Gastroesophageal sphincter (tissue), 4 donors: ENCODE results near the gene AHDC1. TPM values are rescaled to one million over a fixed set of nuclear protein-coding genes. Genes with fewer than 3 reads are reported as not detected.
A peak's percentile ranks its signal among the peaks of the same experiment; 100 is the strongest.

Experiments
- ATAC-seq: fragments of 150-250 bp; one replicate; pipeline ENCODE4 v1.9.1; 2016; ENCODE audit warnings: mild to moderate bottlenecking, moderate library complexity
- H3K27ac ChIP-seq, 4 donors: fragments of 200-600 bp; sonication (generic) in 3 of 4; 1 replicate in 3 of 4; 2 replicates in 1 of 4; pipeline ENCODE4 v1.5.1; 2016 to 2019
- H3K27me3 ChIP-seq: fragments of 200-600 bp; sonication (generic); one replicate; pipeline ENCODE4 v1.5.1; 2019
- H3K36me3 ChIP-seq, 2 donors: fragments of 200-600 bp; sonication (generic); one replicate each; pipeline ENCODE4 v1.5.1; 2019; ENCODE audit warnings: control low read depth in 1 of 2
- H3K4me1 ChIP-seq, 3 donors: fragments of 200-600 bp; sonication (generic); 1 replicate in 2 of 3; 2 replicates in 1 of 3; pipeline ENCODE4 v1.5.1; 2016 to 2019; ENCODE audit warnings: control low read depth in 2 of 3
- H3K4me3 ChIP-seq, 2 donors: fragments of 200-600 bp; sonication (generic); one replicate each; pipeline ENCODE4 v1.5.1; 2019; ENCODE audit warnings: mild to moderate bottlenecking in 1 of 2, moderate library complexity in 1 of 2
- H3K9me3 ChIP-seq, 3 donors: fragments of 200-600 bp; sonication (generic); one replicate each; pipeline ENCODE4 v1.5.1; 2017 to 2019; ENCODE audit warnings: control low read depth in 2 of 3
- EP300 ChIP-seq: sonication (generic); formaldehyde crosslinking; IDR thresholded peaks from one replicate; pipeline ENCODE4 v1.6.1; 2017; ENCODE audit warnings: antibody characterized with exemption, mild to moderate bottlenecking
- POLR2A ChIP-seq, 2 donors: fragments of 450-650 bp; IDR thresholded peaks; one replicate each; pipeline ENCODE4 v1.6.1; 2017; ENCODE audit warnings: antibody characterized with exemption in 2 of 2, mild to moderate bottlenecking in 2 of 2, moderate library complexity in 1 of 2
- POLR2AphosphoS5 ChIP-seq: sonication (generic); formaldehyde crosslinking; IDR thresholded peaks from one replicate; pipeline ENCODE4 v1.6.1; 2017; ENCODE audit warnings: antibody characterized with exemption
- WGBS, 2 donors: methylation state at CpG; one replicate each; pipeline ENCODE4 v1.1.5; 2018; ENCODE audit warnings: low coverage in 1 of 2; 5-methylcytosine and 5-hydroxymethylcytosine counted together
- total RNA-seq, 4 donors: library from RNA; depleted of rRNA; stranded (reverse); fragments of >200 nt; gene quantifications; one replicate each; pipeline ENCODE4 v1.1.0, GENCODE V29; 2016
- TF ChIP-seq, protein P1 (sequence below), 4 experiments: fragments of 200-600 bp in 2 of 4; fragments of 450-650 bp in 2 of 4; sonication (generic) in 1 of 4; IDR thresholded peaks; one replicate each; pipeline ENCODE4 v1.5.1; 2017 to 2019; ENCODE audit warnings: antibody characterized with exemption in 4 of 4, mild to moderate bottlenecking in 2 of 4, moderate library complexity in 2 of 4

The AHDC1 gene
- total RNA-seq, 4 donors from 2014 or later = 18.2 to 50.3 (median 27.7) TPM

DNA sequence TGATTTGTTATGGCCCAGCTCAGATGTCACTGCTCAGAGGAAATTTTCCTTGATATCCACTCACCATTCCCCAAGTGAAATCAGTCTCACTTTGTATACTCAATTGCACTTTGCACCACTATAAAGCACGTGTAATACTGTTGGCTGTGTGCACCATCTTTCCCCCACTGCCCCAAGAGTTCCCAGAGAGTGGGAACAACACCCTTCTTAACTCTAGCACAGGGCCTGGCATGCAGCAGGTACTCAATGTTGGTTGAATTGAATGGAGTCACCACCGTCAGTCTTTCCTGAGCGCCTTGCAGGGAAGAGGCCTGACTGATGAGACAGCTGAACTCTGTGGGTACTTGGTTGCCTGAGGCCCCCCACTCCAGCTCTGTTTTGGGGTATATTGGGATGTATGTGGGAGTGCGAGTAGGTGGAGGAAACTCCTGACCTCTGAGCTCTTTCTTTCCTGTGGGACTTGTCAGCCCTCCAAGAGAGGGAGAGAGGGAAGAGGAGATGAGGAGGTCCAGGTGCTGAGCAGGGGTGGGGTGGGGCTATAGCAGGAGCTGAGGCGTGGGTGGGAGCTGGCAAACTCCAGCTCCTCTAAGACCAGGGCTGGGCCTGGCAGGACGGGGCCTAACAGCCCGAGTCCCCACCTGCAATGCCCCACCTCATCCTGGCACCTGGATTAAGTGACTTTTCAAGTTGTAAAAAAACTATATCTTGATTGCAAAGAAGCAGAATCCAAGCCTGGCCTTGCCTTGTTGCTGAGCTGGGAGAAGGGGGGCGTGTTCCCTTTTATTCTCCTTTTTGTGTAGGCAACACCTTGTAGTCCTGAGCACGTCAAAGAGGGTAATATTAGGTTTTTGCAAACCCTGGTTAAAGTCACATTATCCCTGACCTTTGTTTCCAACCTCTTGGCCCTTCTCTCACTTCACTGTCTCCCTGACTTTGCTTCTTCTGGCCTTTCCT is 94.5 kb downstream of the AHDC1 start:
- no peak for TF ChIP-seq POLR2A (IDR thresholded peaks at IDR 0.05)
- TF ChIP-seq EP300 = no peak
- TF ChIP-seq POLR2AphosphoS5 = no peak
- TF ChIP-seq, protein P1, sequence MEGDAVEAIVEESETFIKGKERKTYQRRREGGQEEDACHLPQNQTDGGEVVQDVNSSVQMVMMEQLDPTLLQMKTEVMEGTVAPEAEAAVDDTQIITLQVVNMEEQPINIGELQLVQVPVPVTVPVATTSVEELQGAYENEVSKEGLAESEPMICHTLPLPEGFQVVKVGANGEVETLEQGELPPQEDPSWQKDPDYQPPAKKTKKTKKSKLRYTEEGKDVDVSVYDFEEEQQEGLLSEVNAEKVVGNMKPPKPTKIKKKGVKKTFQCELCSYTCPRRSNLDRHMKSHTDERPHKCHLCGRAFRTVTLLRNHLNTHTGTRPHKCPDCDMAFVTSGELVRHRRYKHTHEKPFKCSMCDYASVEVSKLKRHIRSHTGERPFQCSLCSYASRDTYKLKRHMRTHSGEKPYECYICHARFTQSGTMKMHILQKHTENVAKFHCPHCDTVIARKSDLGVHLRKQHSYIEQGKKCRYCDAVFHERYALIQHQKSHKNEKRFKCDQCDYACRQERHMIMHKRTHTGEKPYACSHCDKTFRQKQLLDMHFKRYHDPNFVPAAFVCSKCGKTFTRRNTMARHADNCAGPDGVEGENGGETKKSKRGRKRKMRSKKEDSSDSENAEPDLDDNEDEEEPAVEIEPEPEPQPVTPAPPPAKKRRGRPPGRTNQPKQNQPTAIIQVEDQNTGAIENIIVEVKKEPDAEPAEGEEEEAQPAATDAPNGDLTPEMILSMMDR (IDR thresholded peaks at IDR 0.05) = no peak
- Histone ChIP-seq H3K9me3 (no peaks in the 10 kb centered on the region), H3K27me3 (no peaks in the 10 kb centered on the region), H3K4me1 (peaks cover 0 to 31% (median 12%) of the 10 kb centered on the region in 3 donors), H3K4me3 (no peak overlapping the region), H3K27ac (no peak overlapping the region), H3K36me3 (no peaks in the 10 kb centered on the region)
- no peak for ATAC-seq
- 50 to 66% methylated on average over 3 of the region's 9 CpGs for WGBS, 2 donors

DNA sequence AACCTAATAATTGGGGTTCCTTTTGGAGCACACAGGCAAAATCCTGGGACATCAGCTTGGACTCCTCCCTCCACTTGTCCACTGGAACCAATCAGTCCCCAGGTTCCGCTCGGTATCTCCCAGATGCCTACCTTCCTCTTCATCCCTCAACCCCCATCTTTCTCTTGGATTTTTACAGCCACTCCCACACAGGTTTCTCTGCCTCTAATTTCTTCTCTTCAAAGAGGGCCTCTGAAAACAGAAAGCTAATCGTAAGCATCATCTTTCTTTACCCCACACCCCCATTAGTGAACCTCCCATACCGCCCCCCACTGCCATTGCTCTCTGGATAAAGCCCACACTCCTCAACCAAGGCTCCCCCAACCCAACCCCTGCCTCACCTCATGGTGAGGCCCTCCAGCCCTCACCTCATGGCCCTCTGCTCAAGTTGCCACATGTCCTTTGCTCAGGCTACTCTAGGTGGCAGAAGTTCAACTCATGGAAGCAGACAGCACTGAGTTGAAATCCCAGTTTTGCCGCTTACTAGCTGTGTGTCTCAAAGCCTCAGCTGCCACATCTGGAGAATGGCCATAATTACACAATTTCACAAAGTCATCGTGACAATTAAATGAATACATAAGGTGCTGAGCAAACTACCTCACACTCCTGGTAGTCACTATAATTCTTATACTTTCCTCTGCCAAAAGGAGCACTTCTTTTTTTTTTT is 95.8 kb downstream of the AHDC1 start:
- H3K27me3 ChIP-seq = no peaks in the 10 kb centered on the region
- TF ChIP-seq, protein P1 (IDR thresholded peaks at IDR 0.05) = no peak
- TF ChIP-seq POLR2AphosphoS5 (no peak), EP300 (no peak), POLR2A (IDR thresholded peaks at IDR 0.05) (no peak)
- H3K36me3 ChIP-seq = no peaks in the 10 kb centered on the region
- H3K4me3 ChIP-seq = no peak overlapping the region
- peak overlapping the region in 1 of 4 donors; percentile 27 for H3K27ac ChIP-seq
- H3K9me3 ChIP-seq = no peaks in the 10 kb centered on the region
- H3K4me1 ChIP-seq = peaks cover 5 to 32% (median 22%) of the 10 kb centered on the region in 3 donors
- no peak for ATAC-seq
- WGBS, 2 donors = 87 to 94% methylated on average over 5 to 6 of the region's 6 CpGs

DNA sequence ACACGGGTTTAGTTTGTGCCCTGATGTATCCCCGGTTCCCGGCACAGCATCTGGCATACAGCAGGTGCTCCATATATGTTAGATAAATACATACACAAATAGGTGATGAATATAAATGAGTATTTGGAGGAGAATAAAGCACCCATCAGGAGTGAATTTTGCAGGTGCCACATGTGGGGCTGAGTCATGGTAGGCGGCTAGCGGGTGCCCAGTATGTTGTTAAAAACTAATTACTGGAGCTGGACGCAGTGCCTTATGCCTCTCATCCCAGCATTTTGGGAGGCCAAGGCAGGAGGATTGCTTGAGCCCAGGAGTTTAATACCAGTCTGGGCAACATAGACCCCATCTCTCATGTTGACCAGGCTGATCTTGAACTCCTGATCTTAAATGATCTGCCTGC is 97.2 kb downstream of the AHDC1 start:
- H3K27me3 ChIP-seq = no peaks in the 10 kb centered on the region
- H3K9me3 ChIP-seq = no peaks in the 10 kb centered on the region
- H3K4me1 ChIP-seq = peaks cover 5 to 40% (median 22%) of the 10 kb centered on the region in 3 donors
- H3K36me3 ChIP-seq = no peaks in the 10 kb centered on the region
- ATAC-seq = no peak
- H3K4me3 ChIP-seq = no peak overlapping the region
- WGBS, 2 donors = 82 to 94% methylated on average over 3 to 4 of the region's 6 CpGs
- H3K27ac ChIP-seq = no peak overlapping the region
- TF ChIP-seq POLR2AphosphoS5 (no peak), EP300 (no peak), POLR2A (IDR thresholded peaks at IDR 0.05) (no peak)
- TF ChIP-seq, protein P1 (IDR thresholded peaks at IDR 0.05) = no peak

DNA sequence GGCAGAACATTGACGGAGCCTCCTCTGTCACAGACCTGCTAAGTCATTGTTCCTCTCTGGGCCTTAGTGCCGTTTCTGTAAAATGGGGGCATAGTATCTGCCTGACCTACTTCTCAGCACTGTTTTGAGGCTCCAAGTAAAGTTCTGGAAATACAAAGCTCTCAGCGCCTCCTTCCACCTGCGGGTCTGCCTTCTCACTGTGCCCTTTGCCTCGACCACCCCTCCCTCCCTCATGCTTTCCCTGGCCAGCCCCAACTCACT is 98.6 kb downstream of the AHDC1 start:
- no peak for ATAC-seq
- WGBS, 2 donors = 13 to 30% methylated on average over 2 to 5 of the region's 5 CpGs
- peaks cover 5 to 40% (median 22%) of the 10 kb centered on the region in 3 donors for H3K4me1 ChIP-seq
- no peak overlapping the region for H3K4me3 ChIP-seq
- H3K27me3 ChIP-seq = no peaks in the 10 kb centered on the region
- TF ChIP-seq, protein P1 (IDR thresholded peaks at IDR 0.05) = no peak
- H3K36me3 ChIP-seq = no peaks in the 10 kb centered on the region
- no peaks in the 10 kb centered on the region for H3K9me3 ChIP-seq
- peak overlapping the region; percentile 82 to 95 (median 93) for H3K27ac ChIP-seq
